CD14-positive monocyte (primary cell): ENCODE results near the gene MPDZ. TPM values are rescaled to one million over a fixed set of nuclear protein-coding genes. Genes with fewer than 3 reads are reported as not detected.

ENCODE experiments used
- DNase-seq, 3 donors: peaks; one replicate each; pipeline ENCODE4 v3.0.0-alpha.2; 2011 to 2022
- H2AFZ ChIP-seq: 2 replicates; pipeline ENCODE4 v1.6.0; 2012; ENCODE audit warnings: mild to moderate bottlenecking, low read depth, low read length, inconsistent platforms; ENCODE audit not compliant: insufficient read depth, poor library complexity, severe bottlenecking
- H3K27ac ChIP-seq, 2 donors: 1 replicate in 1 of 2; 2 replicates in 1 of 2; pipeline ENCODE4 v1.5.1; 2012 to 2013; ENCODE audit warnings: low read length in 2 of 2, control low read depth in 1 of 2, inconsistent platforms in 1 of 2, low read depth in 1 of 2, mild to moderate bottlenecking in 1 of 2
- H3K27me3 ChIP-seq, 2 donors: one replicate each; pipeline versions ENCODE4 v1.6.0 to v1.6.1; 2011 to 2013; ENCODE audit warnings: low read length in 2 of 2; ENCODE audit not compliant: control insufficient read depth in 2 of 2, insufficient read depth in 2 of 2
- H3K36me3 ChIP-seq, 2 donors: replicated peaks in 1 of 2; 1 replicate in 1 of 2; 2 replicates in 1 of 2; pipeline versions ENCODE4 v1.5.1 to v1.6.1; 2012 to 2013; ENCODE audit warnings: low read length in 2 of 2, control low read depth in 1 of 2, inconsistent platforms in 1 of 2, mild to moderate bottlenecking in 1 of 2; ENCODE audit not compliant: insufficient read depth in 2 of 2, control insufficient read depth in 1 of 2
- H3K4me1 ChIP-seq, 2 donors: 1 replicate in 1 of 2; 2 replicates in 1 of 2; pipeline versions ENCODE4 v1.5.1 to v1.6.1; 2012 to 2013; ENCODE audit warnings: low read length in 2 of 2, control low read depth in 1 of 2, inconsistent platforms in 1 of 2, mild to moderate bottlenecking in 1 of 2, moderate library complexity in 1 of 2; ENCODE audit not compliant: insufficient read depth in 2 of 2, control insufficient read depth in 1 of 2
- H3K4me2 ChIP-seq: replicated peaks from 2 replicates; pipeline ENCODE3; 2012; ENCODE audit warnings: low read length, moderate library complexity, mild to moderate bottlenecking; ENCODE audit not compliant: poor library complexity, severe bottlenecking; ENCODE audit errors: extremely low read depth
- H3K4me3 ChIP-seq, 3 experiments: fragments of 200-600 bp in 1 of 3; sonication (generic) in 1 of 3; replicated peaks in 1 of 3; 1 replicate in 2 of 3; 2 replicates in 1 of 3; pipeline ENCODE4 v1.5.1; 2011 to 2013; ENCODE audit warnings: low read length in 3 of 3, mild to moderate bottlenecking in 3 of 3, control low read depth in 2 of 3, low read depth in 2 of 3, inconsistent platforms in 1 of 3, moderate library complexity in 1 of 3
- H3K79me2 ChIP-seq: 2 replicates; pipeline ENCODE4 v1.6.0; 2012; ENCODE audit warnings: mild to moderate bottlenecking, control low read depth, inconsistent platforms, low read length, moderate library complexity; ENCODE audit not compliant: insufficient read depth
- H3K9ac ChIP-seq: 2 replicates; pipeline ENCODE4 v1.6.0; 2017; ENCODE audit warnings: low read length, mild to moderate bottlenecking; ENCODE audit not compliant: insufficient read depth, poor library complexity, severe bottlenecking
- H3K9me3 ChIP-seq, 2 donors: replicated peaks in 1 of 2; 1 replicate in 1 of 2; 2 replicates in 1 of 2; pipeline versions ENCODE4 v1.5.1 to v1.6.1; 2012 to 2013; ENCODE audit warnings: low read length in 2 of 2, control low read depth in 1 of 2; ENCODE audit not compliant: control insufficient read depth in 1 of 2, insufficient read depth in 1 of 2
- H4K20me1 ChIP-seq: 2 replicates; pipeline ENCODE4 v1.6.0; 2012; ENCODE audit warnings: mild to moderate bottlenecking, low read length, control low read depth, moderate library complexity; ENCODE audit not compliant: insufficient read depth
- H3K27ac Mint-ChIP-seq, 7 donors: one replicate each; pipeline ENCODE4 v1.8.0; 2020; ENCODE audit warnings: mild to moderate bottlenecking in 7 of 7, mixed read lengths in 7 of 7, moderate library complexity in 6 of 7, inconsistent platforms in 2 of 7
- H3K27me3 Mint-ChIP-seq, 3 donors: one replicate each; pipeline ENCODE4 v1.8.0; 2021 to 2022; ENCODE audit warnings: low read depth in 3 of 3, mild to moderate bottlenecking in 3 of 3, mixed read lengths in 3 of 3, moderate library complexity in 3 of 3, inconsistent platforms in 1 of 3
- H3K36me3 Mint-ChIP-seq, 2 donors: one replicate each; pipeline ENCODE4 v1.8.0; 2020; ENCODE audit warnings: mixed read lengths in 2 of 2, inconsistent platforms in 1 of 2, mild to moderate bottlenecking in 1 of 2
- H3K4me1 Mint-ChIP-seq: one replicate; pipeline ENCODE4 v1.8.0; 2020; ENCODE audit warnings: mild to moderate bottlenecking, mixed read lengths
- H3K4me3 Mint-ChIP-seq, 2 donors: one replicate each; pipeline ENCODE4 v1.8.0; 2020; ENCODE audit warnings: mild to moderate bottlenecking in 2 of 2, mixed read lengths in 2 of 2, moderate library complexity in 1 of 2
- H3K9me3 Mint-ChIP-seq, 7 donors: one replicate each; pipeline ENCODE4 v1.8.0; 2020 to 2022; ENCODE audit warnings: mixed read lengths in 7 of 7, mild to moderate bottlenecking in 6 of 7, moderate library complexity in 6 of 7, inconsistent platforms in 2 of 7
- WGBS: methylation state at CpG from one replicate; pipeline ENCODE4 v1.1.5; 2013; ENCODE audit warnings: missing lambda C conversion rate; ENCODE audit not compliant: insufficient coverage; 5-methylcytosine and 5-hydroxymethylcytosine counted together
- intact Hi-C, 2 donors: fragments of 100-400 bp; cut with micrococcal nuclease; formaldehyde crosslinking; loops; one replicate each; pipeline versions ENCODE4 v1.15.0 to v1.15.1; 2023
- polyA plus RNA-seq, 3 donors: library from polyadenylated mRNA; depleted of rRNA in 1 of 3; unstranded in 2 of 3; stranded (reverse) in 1 of 3; fragments of 300-500 nt in 2 of 3; fragments of >200 nt in 1 of 3; fragmentation: Illumina TruSeq in 2 of 3; gene quantifications; 1 replicate in 2 of 3; 2 replicates in 1 of 3; pipeline ENCODE4 v1.2.3, GENCODE V29; 2012 to 2021
- TF ChIP-seq, protein P1 (sequence below): fragments of 200-600 bp; IDR thresholded peaks from one replicate; pipeline ENCODE4 v1.8.0; 2022; ENCODE audit warnings: antibody characterized with exemption, mild to moderate bottlenecking

Gene MPDZ
- polyA plus RNA-seq, 3 donors, result not detected

DNA sequence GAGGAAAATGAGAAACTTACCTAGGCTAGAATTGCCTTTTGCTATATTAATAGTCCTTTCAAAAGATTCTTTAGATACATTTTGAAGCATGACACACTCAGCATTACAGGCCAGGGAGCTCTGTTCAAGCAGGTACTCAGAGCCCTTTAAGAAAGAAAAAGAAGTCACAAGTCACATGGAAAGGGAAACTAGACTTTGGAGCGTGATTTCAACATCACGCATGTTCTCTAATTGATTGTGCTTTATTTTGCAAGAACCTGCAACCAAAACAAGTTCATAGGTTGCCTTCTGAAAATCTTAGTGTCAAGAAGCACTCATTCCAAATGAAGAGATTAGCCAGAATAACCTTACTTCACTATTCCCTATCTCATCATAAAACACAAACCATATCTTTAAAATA lies 103.8 kb downstream of the MPDZ start:
- H3K4me1 Mint-ChIP-seq, result no peaks in the 10 kb centered on the region
- H3K9ac ChIP-seq, result no peak overlapping the region
- no peaks in the 10 kb centered on the region for H3K4me1 ChIP-seq
- WGBS, result no CpG with 5 or more reads among the region's 2 CpGs
- no peaks in the 10 kb centered on the region for H3K36me3 Mint-ChIP-seq
- no peaks in the 10 kb centered on the region for H3K27me3 Mint-ChIP-seq
- H2AFZ ChIP-seq, result no peak overlapping the region
- H3K4me3 ChIP-seq, result no peak overlapping the region
- H3K27me3 ChIP-seq, result no peaks in the 10 kb centered on the region
- intact Hi-C loops, result no loop called here
- no peak for DNase-seq
- H3K36me3 ChIP-seq, result no peaks in the 10 kb centered on the region
- no peak overlapping the region for H3K27ac ChIP-seq
- H3K9me3 ChIP-seq, result no peaks in the 10 kb centered on the region
- TF ChIP-seq, protein P1, sequence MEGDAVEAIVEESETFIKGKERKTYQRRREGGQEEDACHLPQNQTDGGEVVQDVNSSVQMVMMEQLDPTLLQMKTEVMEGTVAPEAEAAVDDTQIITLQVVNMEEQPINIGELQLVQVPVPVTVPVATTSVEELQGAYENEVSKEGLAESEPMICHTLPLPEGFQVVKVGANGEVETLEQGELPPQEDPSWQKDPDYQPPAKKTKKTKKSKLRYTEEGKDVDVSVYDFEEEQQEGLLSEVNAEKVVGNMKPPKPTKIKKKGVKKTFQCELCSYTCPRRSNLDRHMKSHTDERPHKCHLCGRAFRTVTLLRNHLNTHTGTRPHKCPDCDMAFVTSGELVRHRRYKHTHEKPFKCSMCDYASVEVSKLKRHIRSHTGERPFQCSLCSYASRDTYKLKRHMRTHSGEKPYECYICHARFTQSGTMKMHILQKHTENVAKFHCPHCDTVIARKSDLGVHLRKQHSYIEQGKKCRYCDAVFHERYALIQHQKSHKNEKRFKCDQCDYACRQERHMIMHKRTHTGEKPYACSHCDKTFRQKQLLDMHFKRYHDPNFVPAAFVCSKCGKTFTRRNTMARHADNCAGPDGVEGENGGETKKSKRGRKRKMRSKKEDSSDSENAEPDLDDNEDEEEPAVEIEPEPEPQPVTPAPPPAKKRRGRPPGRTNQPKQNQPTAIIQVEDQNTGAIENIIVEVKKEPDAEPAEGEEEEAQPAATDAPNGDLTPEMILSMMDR, result no peak
- peaks cover 0 to 2% (median 0%) of the 10 kb centered on the region in 7 donors for H3K9me3 Mint-ChIP-seq
- no peaks in the 10 kb centered on the region for H3K79me2 ChIP-seq
- no peak overlapping the region for H3K27ac Mint-ChIP-seq
- no peak overlapping the region for H3K4me2 ChIP-seq
- no peak overlapping the region for H3K4me3 Mint-ChIP-seq
- H4K20me1 ChIP-seq, result no peaks in the 10 kb centered on the region

- Mint-ChIP-seq H3K36me3 (no peaks in the 10 kb centered on the region), H3K4me1 (no peaks in the 10 kb centered on the region), H3K9me3 (peaks cover 0 to 2% (median 0%) of the 10 kb centered on the region in 7 donors), H3K4me3 (no peak overlapping the region), H3K27ac (no peak overlapping the region), H3K27me3 (no peaks in the 10 kb centered on the region)
- Histone ChIP-seq H3K9ac (no peak overlapping the region), H4K20me1 (no peaks in the 10 kb centered on the region), H3K79me2 (no peaks in the 10 kb centered on the region), H3K9me3 (no peaks in the 10 kb centered on the region), H3K27me3 (no peaks in the 10 kb centered on the region), H3K4me3 (no peak overlapping the region), H3K27ac (no peak overlapping the region), H3K36me3 (no peaks in the 10 kb centered on the region), H3K4me2 (no peak overlapping the region), H2AFZ (no peak overlapping the region), H3K4me1 (no peaks in the 10 kb centered on the region)
- intact Hi-C loops, result no loop called here
- TF ChIP-seq, protein P1, result no peak
- WGBS, result no CpG with 5 or more reads among the region's 2 CpGs
- no peak for DNase-seq
Measured at GRCh38 chr9:13174906-13175639, 104.4 kb downstream of the MPDZ start.
